ENCODE measurements around the gene HRH1. TPM values are rescaled to one million over a fixed set of nuclear protein-coding genes. Genes with fewer than 3 reads are reported as not detected.
A peak's percentile ranks its signal among the peaks of the same experiment; 100 is the strongest.

Gene HRH1
- total RNA-seq, 1 donor from 2014 or later = not detected

GRCh38 chr3:11271986-11272904 is 118.0 kb downstream of the HRH1 start, which contains the start of gene ATG7:
TSS of gene ATG7 (plus strand) at chr3:11272397. CDS start at chr3:11298696, 26,299 bp downstream.
- peak within 1 kb of the TSS; percentile 98 for H3K4me3 Mint-ChIP-seq
- no peaks in the 10 kb centered on the region for H3K36me3 Mint-ChIP-seq (ENCODE audit: low read depth)
- TF ChIP-seq, protein P1, sequence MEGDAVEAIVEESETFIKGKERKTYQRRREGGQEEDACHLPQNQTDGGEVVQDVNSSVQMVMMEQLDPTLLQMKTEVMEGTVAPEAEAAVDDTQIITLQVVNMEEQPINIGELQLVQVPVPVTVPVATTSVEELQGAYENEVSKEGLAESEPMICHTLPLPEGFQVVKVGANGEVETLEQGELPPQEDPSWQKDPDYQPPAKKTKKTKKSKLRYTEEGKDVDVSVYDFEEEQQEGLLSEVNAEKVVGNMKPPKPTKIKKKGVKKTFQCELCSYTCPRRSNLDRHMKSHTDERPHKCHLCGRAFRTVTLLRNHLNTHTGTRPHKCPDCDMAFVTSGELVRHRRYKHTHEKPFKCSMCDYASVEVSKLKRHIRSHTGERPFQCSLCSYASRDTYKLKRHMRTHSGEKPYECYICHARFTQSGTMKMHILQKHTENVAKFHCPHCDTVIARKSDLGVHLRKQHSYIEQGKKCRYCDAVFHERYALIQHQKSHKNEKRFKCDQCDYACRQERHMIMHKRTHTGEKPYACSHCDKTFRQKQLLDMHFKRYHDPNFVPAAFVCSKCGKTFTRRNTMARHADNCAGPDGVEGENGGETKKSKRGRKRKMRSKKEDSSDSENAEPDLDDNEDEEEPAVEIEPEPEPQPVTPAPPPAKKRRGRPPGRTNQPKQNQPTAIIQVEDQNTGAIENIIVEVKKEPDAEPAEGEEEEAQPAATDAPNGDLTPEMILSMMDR (conservative IDR thresholded peaks at IDR 0.05) = no peak
- no peaks in the 10 kb centered on the region for H3K9me3 Mint-ChIP-seq
- peaks cover 17% of the 10 kb centered on the region for H3K27me3 Mint-ChIP-seq (ENCODE audit: low read depth)
- H3K27ac Mint-ChIP-seq (ENCODE audit: unreplicated experiment) = peak within 1 kb of the TSS; percentile 99
- DNase-seq (ENCODE audit: low read depth, low spot score) = peak; percentile 95
- peaks cover 30% of the 10 kb centered on the region for H3K4me1 Mint-ChIP-seq

- Mint-ChIP-seq H3K36me3 (ENCODE audit: low read depth) (no peaks in the 10 kb centered on the region), H3K9me3 (no peaks in the 10 kb centered on the region)
- TF ChIP-seq, protein P1 (conservative IDR thresholded peaks at IDR 0.05) = no peak
Observed at GRCh38 chr3:11272906-11273574, 118.7 kb downstream of the HRH1 start.

GRCh38 chr3:11273891-11274291 is 119.6 kb downstream of the HRH1 start:
- Mint-ChIP-seq H3K4me1 (peaks cover 30% of the 10 kb centered on the region), H3K27me3 (ENCODE audit: low read depth) (peaks cover 9% of the 10 kb centered on the region), H3K4me3 (peak overlapping the region; percentile 98), H3K27ac (ENCODE audit: unreplicated experiment) (no peak overlapping the region), H3K36me3 (ENCODE audit: low read depth) (no peaks in the 10 kb centered on the region), H3K9me3 (no peaks in the 10 kb centered on the region)
- TF ChIP-seq, protein P1 (conservative IDR thresholded peaks at IDR 0.05) = no peak
- no peak for DNase-seq (ENCODE audit: low read depth, low spot score)

More at GRCh38 chr3:11272906-11273574, 118.7 kb downstream of the HRH1 start:
- Mint-ChIP-seq H3K4me1 (peaks cover 30% of the 10 kb centered on the region), H3K4me3 (peak overlapping the region; percentile 98), H3K27me3 (ENCODE audit: low read depth) (peaks cover 12% of the 10 kb centered on the region), H3K27ac (ENCODE audit: unreplicated experiment) (peak overlapping the region; percentile 99)
- DNase-seq (ENCODE audit: low read depth, low spot score) = no peak

GRCh38 chr3:11274566-11275142 is 120.4 kb downstream of the HRH1 start:
- Mint-ChIP-seq H3K27ac (ENCODE audit: unreplicated experiment) (no peak overlapping the region), H3K27me3 (ENCODE audit: low read depth) (peaks cover 7% of the 10 kb centered on the region), H3K4me1 (peaks cover 30% of the 10 kb centered on the region), H3K9me3 (no peaks in the 10 kb centered on the region), H3K36me3 (ENCODE audit: low read depth) (no peaks in the 10 kb centered on the region), H3K4me3 (peak overlapping the region; percentile 78)
- DNase-seq (ENCODE audit: low read depth, low spot score) = no peak
- TF ChIP-seq, protein P1 (conservative IDR thresholded peaks at IDR 0.05) = no peak

- TF ChIP-seq, protein P1 (conservative IDR thresholded peaks at IDR 0.05) = no peak
- H3K36me3 Mint-ChIP-seq (ENCODE audit: low read depth) = no peaks in the 10 kb centered on the region
- H3K27ac Mint-ChIP-seq (ENCODE audit: unreplicated experiment) = no peak overlapping the region
- H3K4me1 Mint-ChIP-seq = peaks cover 30% of the 10 kb centered on the region
- no peaks in the 10 kb centered on the region for H3K27me3 Mint-ChIP-seq (ENCODE audit: low read depth)
- H3K4me3 Mint-ChIP-seq = peak overlapping the region; percentile 58
- no peaks in the 10 kb centered on the region for H3K9me3 Mint-ChIP-seq
- no peak for DNase-seq (ENCODE audit: low read depth, low spot score)
Observed at GRCh38 chr3:11275926-11276325, 121.6 kb downstream of the HRH1 start.
